ENCODE data around the gene GAPDHS. TPM values are rescaled to one million over a fixed set of nuclear protein-coding genes. Genes with fewer than 3 reads are reported as not detected.

The GAPDHS gene
- total RNA-seq: not detected

GRCh38 chr19:35533201-35533821, at the start of gene GAPDHS:
Gene GAPDHS, plus strand, starts transcription at chr19:35533456. Its CDS starts 72 bp downstream, at chr19:35533528.
- no peak for ATAC-seq
- H3K4me1 ChIP-seq: peaks cover 0 to 8% (median 0%) of the 10 kb centered on the region in 3 donors
- no peak for TF ChIP-seq CTCF (IDR thresholded peaks at IDR 0.05)
- no peak for TF ChIP-seq POLR2A (IDR thresholded peaks at IDR 0.05)
- TF ChIP-seq EP300 (IDR thresholded peaks at IDR 0.05): no peak
- TF ChIP-seq POLR2AphosphoS5 (IDR thresholded peaks at IDR 0.05): no peak
- WGBS, 2 donors (ENCODE audit: low coverage in 1 of 2): 26 to 33% methylated on average over 2 to 15 of the region's 39 CpGs
- H3K27me3 ChIP-seq: peaks cover 83% of the 10 kb centered on the region
- no peaks in the 10 kb centered on the region for H3K36me3 ChIP-seq
- no peak within 1 kb of the TSS for H3K27ac ChIP-seq
- H3K9me3 ChIP-seq: no peaks in the 10 kb centered on the region
- no peak within 1 kb of the TSS for H3K4me3 ChIP-seq

- H3K27me3 ChIP-seq: peaks cover 27% of the 10 kb centered on the region
- TF ChIP-seq POLR2A (IDR thresholded peaks at IDR 0.05) (no peak), EP300 (IDR thresholded peaks at IDR 0.05) (no peak), POLR2AphosphoS5 (IDR thresholded peaks at IDR 0.05) (no peak), CTCF (IDR thresholded peaks at IDR 0.05) (no peak)
- H3K9me3 ChIP-seq: no peaks in the 10 kb centered on the region
- no peak for ATAC-seq
- no peak overlapping the region for H3K27ac ChIP-seq
- 48 to 55% methylated on average over 6 to 7 of the region's 7 CpGs for WGBS, 2 donors (ENCODE audit: low coverage in 1 of 2)
- H3K4me3 ChIP-seq: no peak overlapping the region
- no peaks in the 10 kb centered on the region for H3K4me1 ChIP-seq
- no peaks in the 10 kb centered on the region for H3K36me3 ChIP-seq
Observed at GRCh38 chr19:35484252-35485036, 48.8 kb upstream of the GAPDHS start.

DNA sequence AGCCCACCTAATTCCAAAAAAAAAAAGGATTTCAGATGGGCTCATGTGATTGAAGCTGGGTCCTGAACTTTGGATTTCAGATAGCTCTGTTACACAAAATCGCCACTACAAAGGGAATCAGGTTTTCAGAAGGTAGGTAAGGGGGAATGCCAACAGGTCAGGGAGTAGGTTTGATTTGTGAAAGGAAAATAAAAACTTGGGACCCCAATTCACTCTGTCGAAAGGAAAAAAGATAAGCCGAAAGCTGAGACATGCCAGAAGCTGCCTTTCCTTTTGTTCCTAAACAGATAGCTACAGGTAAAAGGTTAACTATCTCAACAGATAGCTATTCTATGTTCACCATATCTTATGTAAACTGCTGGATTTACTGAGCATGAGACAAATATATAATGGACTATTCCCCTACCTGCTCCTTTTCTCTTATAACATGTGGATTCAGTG, 47.0 kb upstream of the GAPDHS start:
- WGBS, 2 donors (ENCODE audit: low coverage in 1 of 2): 59 to 60% methylated on average over 3 of the region's 3 CpGs
- Histone ChIP-seq H3K4me1 (no peaks in the 10 kb centered on the region), H3K27ac (no peak overlapping the region), H3K36me3 (no peaks in the 10 kb centered on the region), H3K4me3 (no peak overlapping the region), H3K9me3 (no peaks in the 10 kb centered on the region), H3K27me3 (peaks cover 40% of the 10 kb centered on the region)
- no peak for ATAC-seq
- TF ChIP-seq CTCF (IDR thresholded peaks at IDR 0.05): no peak
- TF ChIP-seq POLR2A (IDR thresholded peaks at IDR 0.05): no peak
- TF ChIP-seq POLR2AphosphoS5 (IDR thresholded peaks at IDR 0.05): no peak
- TF ChIP-seq EP300 (IDR thresholded peaks at IDR 0.05): no peak

GRCh38 chr19:35487656-35488182, 45.5 kb upstream of the GAPDHS start:
- TF ChIP-seq POLR2AphosphoS5 (IDR thresholded peaks at IDR 0.05) (no peak), EP300 (IDR thresholded peaks at IDR 0.05) (no peak)
- H3K27ac ChIP-seq: no peak overlapping the region
- no peak for ATAC-seq
- H3K4me3 ChIP-seq: no peak overlapping the region
- peaks cover 54% of the 10 kb centered on the region for H3K27me3 ChIP-seq
- no peaks in the 10 kb centered on the region for H3K36me3 ChIP-seq
- no peaks in the 10 kb centered on the region for H3K4me1 ChIP-seq
- no peaks in the 10 kb centered on the region for H3K9me3 ChIP-seq
- 80% methylated on average over 1 to 9 of the region's 10 CpGs for WGBS, 2 donors (ENCODE audit: low coverage in 1 of 2)

DNA sequence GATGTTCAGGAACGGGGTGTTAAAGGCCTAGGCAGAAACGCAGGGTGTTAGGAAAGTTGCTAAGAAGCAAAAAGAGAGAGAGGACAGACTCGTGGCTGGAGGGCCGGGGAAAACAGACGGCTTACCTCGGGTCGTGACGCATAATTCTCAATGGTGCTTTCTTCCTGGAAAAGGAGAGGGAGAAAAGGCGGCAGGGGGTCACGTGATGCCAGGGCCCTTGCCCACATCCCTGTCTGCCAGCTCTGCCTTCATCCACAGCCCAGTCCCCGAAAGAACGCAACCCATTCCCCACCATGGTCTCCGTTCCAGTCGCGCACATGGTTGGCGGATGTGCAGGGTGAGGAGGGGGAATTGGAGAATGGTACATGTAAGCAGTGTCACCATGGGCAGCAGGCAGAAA, 44.6 kb upstream of the GAPDHS start:
- WGBS, 2 donors (ENCODE audit: low coverage in 1 of 2): 62 to 78% methylated on average over 8 to 14 of the region's 16 CpGs
- H3K27ac ChIP-seq: no peak overlapping the region
- H3K9me3 ChIP-seq: no peaks in the 10 kb centered on the region
- no peaks in the 10 kb centered on the region for H3K36me3 ChIP-seq
- no peak for TF ChIP-seq CTCF (IDR thresholded peaks at IDR 0.05)
- TF ChIP-seq POLR2A (IDR thresholded peaks at IDR 0.05): no peak
- H3K27me3 ChIP-seq: peaks cover 62% of the 10 kb centered on the region
- no peak for ATAC-seq
- no peaks in the 10 kb centered on the region for H3K4me1 ChIP-seq
- no peak overlapping the region for H3K4me3 ChIP-seq

All from gastroesophageal sphincter (tissue), 4 donors.